Mesothelial cell of epicardium (in vitro differentiated cells): Measurements from ENCODE around the gene CREB3L2. TPM values are rescaled to one million over a fixed set of nuclear protein-coding genes. Genes with fewer than 3 reads are reported as not detected.
A peak's percentile ranks its signal among the peaks of the same experiment; 100 is the strongest.

Experiments
- DNase-seq, 2 experiments: peaks; one replicate each; pipeline ENCODE4 v3.0.0; 2021; ENCODE audit warnings: low spot score in 2 of 2; ENCODE audit not compliant: unreplicated experiment in 2 of 2
- H3K27ac Mint-ChIP-seq: 2 replicates; pipeline ENCODE4 v1.8.0; 2021; ENCODE audit warnings: mixed read lengths
- H3K27me3 Mint-ChIP-seq: 2 replicates; pipeline ENCODE4 v1.8.0; 2021; ENCODE audit warnings: low read depth, mixed read lengths
- H3K36me3 Mint-ChIP-seq: 2 replicates; pipeline ENCODE4 v1.8.0; 2021; ENCODE audit warnings: mixed read lengths
- H3K4me1 Mint-ChIP-seq: 2 replicates; pipeline ENCODE4 v1.8.0; 2021; ENCODE audit warnings: mixed read lengths
- H3K4me3 Mint-ChIP-seq: 2 replicates; pipeline ENCODE4 v1.8.0; 2021; ENCODE audit warnings: mild to moderate bottlenecking, moderate library complexity, mixed read lengths
- H3K9me3 Mint-ChIP-seq: 2 replicates; pipeline ENCODE4 v1.8.0; 2021; ENCODE audit warnings: mixed read lengths
- CTCF ChIP-seq: fragments of 200-600 bp; sonication (generic); IDR thresholded peaks from one replicate; pipeline ENCODE4 v1.5.0; 2021; ENCODE audit warnings: antibody characterized with exemption; ENCODE audit not compliant: unreplicated experiment
- total RNA-seq: library from RNA; stranded (reverse); gene quantifications from 3 replicates; pipeline ENCODE4 v1.2.1, GENCODE V29; 2021

Gene CREB3L2
- total RNA-seq, 1 donor from 2014 or later = 80.4 TPM

GRCh38 chr7:137980308-137980707 is 21.6 kb downstream of the CREB3L2 start:
- TF ChIP-seq CTCF = no peak
- no peak overlapping the region for H3K4me3 Mint-ChIP-seq
- peaks cover 5% of the 10 kb centered on the region for H3K9me3 Mint-ChIP-seq
- no peaks in the 10 kb centered on the region for H3K27me3 Mint-ChIP-seq
- H3K4me1 Mint-ChIP-seq = peaks cover 36% of the 10 kb centered on the region
- H3K27ac Mint-ChIP-seq = no peak overlapping the region
- DNase-seq = no peak
- peaks cover 18% of the 10 kb centered on the region for H3K36me3 Mint-ChIP-seq

- peaks cover 5% of the 10 kb centered on the region for H3K9me3 Mint-ChIP-seq
- DNase-seq = no peak
- H3K4me1 Mint-ChIP-seq = peaks cover 38% of the 10 kb centered on the region
- H3K36me3 Mint-ChIP-seq = peaks cover 13% of the 10 kb centered on the region
- no peaks in the 10 kb centered on the region for H3K27me3 Mint-ChIP-seq
- TF ChIP-seq CTCF = no peak
- no peak overlapping the region for H3K4me3 Mint-ChIP-seq
- H3K27ac Mint-ChIP-seq = peak overlapping the region; percentile 3
Measured at GRCh38 chr7:137978464-137979237, 23.2 kb downstream of the CREB3L2 start.

GRCh38 chr7:137977173-137977572 is 24.7 kb downstream of the CREB3L2 start:
- TF ChIP-seq CTCF = no peak
- Mint-ChIP-seq H3K36me3 (peaks cover 3% of the 10 kb centered on the region), H3K4me1 (peaks cover 32% of the 10 kb centered on the region), H3K27me3 (no peaks in the 10 kb centered on the region), H3K27ac (no peak overlapping the region), H3K4me3 (no peak overlapping the region), H3K9me3 (no peaks in the 10 kb centered on the region)
- no peak for DNase-seq

GRCh38 chr7:137976696-137977095 is 25.2 kb downstream of the CREB3L2 start:
- no peak for TF ChIP-seq CTCF
- DNase-seq = no peak
- Mint-ChIP-seq H3K36me3 (peaks cover 3% of the 10 kb centered on the region), H3K4me3 (no peak overlapping the region), H3K9me3 (no peaks in the 10 kb centered on the region), H3K27me3 (no peaks in the 10 kb centered on the region), H3K27ac (no peak overlapping the region), H3K4me1 (peaks cover 29% of the 10 kb centered on the region)

GRCh38 chr7:137976232-137976631 is 25.7 kb downstream of the CREB3L2 start:
- Mint-ChIP-seq H3K4me3 (no peak overlapping the region), H3K9me3 (no peaks in the 10 kb centered on the region), H3K4me1 (peaks cover 24% of the 10 kb centered on the region), H3K27ac (peak overlapping the region; percentile 7), H3K27me3 (no peaks in the 10 kb centered on the region), H3K36me3 (peaks cover 3% of the 10 kb centered on the region)
- TF ChIP-seq CTCF = no peak
- no peak for DNase-seq
